Ishikawa (cell line): Measurements from ENCODE around the gene DIAPH2.

Source experiments
- CEBPB ChIP-seq: IDR thresholded peaks from 2 replicates; pipeline ENCODE4 v1.6.1; 2012
- CREB1 ChIP-seq: IDR thresholded peaks from 2 replicates; pipeline ENCODE4 v1.6.1; 2012; ENCODE audit warnings: low read depth
- EGR1 ChIP-seq: IDR thresholded peaks from 2 replicates; pipeline ENCODE4 v1.6.1; 2012
- EP300 ChIP-seq: IDR thresholded peaks from 2 replicates; pipeline ENCODE4 v1.6.1; 2012; ENCODE audit warnings: borderline replicate concordance
- FOXM1 ChIP-seq: IDR thresholded peaks from 2 replicates; pipeline ENCODE4 v1.6.1; 2012; ENCODE audit warnings: low read depth, borderline replicate concordance
- NFIC ChIP-seq: IDR thresholded peaks from 2 replicates; pipeline ENCODE4 v1.6.1; 2012
- RAD21 ChIP-seq: IDR thresholded peaks from 2 replicates; pipeline ENCODE4 v1.6.1; 2012; ENCODE audit warnings: low read depth
- TAF1 ChIP-seq: IDR thresholded peaks from 2 replicates; pipeline ENCODE4 v1.6.1; 2012; ENCODE audit warnings: low read depth, mild to moderate bottlenecking
- TCF12 ChIP-seq: IDR thresholded peaks from 2 replicates; pipeline ENCODE4 v1.6.1; 2012; ENCODE audit warnings: low read depth
- TEAD4 ChIP-seq: IDR thresholded peaks from 2 replicates; pipeline ENCODE4 v1.6.1; 2012
- USF1 ChIP-seq: IDR thresholded peaks from 2 replicates; pipeline ENCODE4 v1.6.1; 2012
- YY1 ChIP-seq: IDR thresholded peaks from 2 replicates; pipeline ENCODE4 v1.6.1; 2012; ENCODE audit warnings: low read depth
- ZBTB7A ChIP-seq: IDR thresholded peaks from 2 replicates; pipeline ENCODE4 v1.6.1; 2012; ENCODE audit warnings: low read depth
- TF ChIP-seq, protein P1 (sequence below): IDR thresholded peaks from 2 replicates; pipeline ENCODE4 v1.6.1; 2012
- TF ChIP-seq, protein P2 (sequence below): IDR thresholded peaks from 2 replicates; pipeline ENCODE4 v1.6.1; 2012; ENCODE audit warnings: low read depth, mild to moderate bottlenecking

The DIAPH2 gene

GRCh38 chrX:97045470-97045869, 360.8 kb downstream of the DIAPH2 start:
- TF ChIP-seq CREB1 = no peak
- TF ChIP-seq ZBTB7A = no peak
- no peak for TF ChIP-seq NFIC
- TF ChIP-seq YY1 = no peak
- TF ChIP-seq, protein P1, sequence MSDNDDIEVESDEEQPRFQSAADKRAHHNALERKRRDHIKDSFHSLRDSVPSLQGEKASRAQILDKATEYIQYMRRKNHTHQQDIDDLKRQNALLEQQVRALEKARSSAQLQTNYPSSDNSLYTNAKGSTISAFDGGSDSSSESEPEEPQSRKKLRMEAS = no peak
- no peak for TF ChIP-seq EGR1
- TF ChIP-seq, protein P2, sequence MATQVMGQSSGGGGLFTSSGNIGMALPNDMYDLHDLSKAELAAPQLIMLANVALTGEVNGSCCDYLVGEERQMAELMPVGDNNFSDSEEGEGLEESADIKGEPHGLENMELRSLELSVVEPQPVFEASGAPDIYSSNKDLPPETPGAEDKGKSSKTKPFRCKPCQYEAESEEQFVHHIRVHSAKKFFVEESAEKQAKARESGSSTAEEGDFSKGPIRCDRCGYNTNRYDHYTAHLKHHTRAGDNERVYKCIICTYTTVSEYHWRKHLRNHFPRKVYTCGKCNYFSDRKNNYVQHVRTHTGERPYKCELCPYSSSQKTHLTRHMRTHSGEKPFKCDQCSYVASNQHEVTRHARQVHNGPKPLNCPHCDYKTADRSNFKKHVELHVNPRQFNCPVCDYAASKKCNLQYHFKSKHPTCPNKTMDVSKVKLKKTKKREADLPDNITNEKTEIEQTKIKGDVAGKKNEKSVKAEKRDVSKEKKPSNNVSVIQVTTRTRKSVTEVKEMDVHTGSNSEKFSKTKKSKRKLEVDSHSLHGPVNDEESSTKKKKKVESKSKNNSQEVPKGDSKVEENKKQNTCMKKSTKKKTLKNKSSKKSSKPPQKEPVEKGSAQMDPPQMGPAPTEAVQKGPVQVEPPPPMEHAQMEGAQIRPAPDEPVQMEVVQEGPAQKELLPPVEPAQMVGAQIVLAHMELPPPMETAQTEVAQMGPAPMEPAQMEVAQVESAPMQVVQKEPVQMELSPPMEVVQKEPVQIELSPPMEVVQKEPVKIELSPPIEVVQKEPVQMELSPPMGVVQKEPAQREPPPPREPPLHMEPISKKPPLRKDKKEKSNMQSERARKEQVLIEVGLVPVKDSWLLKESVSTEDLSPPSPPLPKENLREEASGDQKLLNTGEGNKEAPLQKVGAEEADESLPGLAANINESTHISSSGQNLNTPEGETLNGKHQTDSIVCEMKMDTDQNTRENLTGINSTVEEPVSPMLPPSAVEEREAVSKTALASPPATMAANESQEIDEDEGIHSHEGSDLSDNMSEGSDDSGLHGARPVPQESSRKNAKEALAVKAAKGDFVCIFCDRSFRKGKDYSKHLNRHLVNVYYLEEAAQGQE = no peak
- no peak for TF ChIP-seq FOXM1
- TF ChIP-seq RAD21 = no peak

- TF ChIP-seq EGR1 (no peak), USF1 (no peak), TAF1 (no peak), FOXM1 (no peak), TEAD4 (no peak), CREB1 (no peak), TCF12 (no peak), ZBTB7A (no peak), YY1 (no peak), RAD21 (no peak), CEBPB (no peak), EP300 (no peak), NFIC (no peak)
- TF ChIP-seq, protein P1 = no peak
- TF ChIP-seq, protein P2 = no peak
These were observed 362.2 kb downstream of the DIAPH2 start for GRCh38 chrX:97046867-97047266.

- TF ChIP-seq RAD21 (no peak), NFIC (no peak), FOXM1 (no peak), ZBTB7A (no peak), TAF1 (no peak), TCF12 (no peak), CREB1 (no peak), USF1 (no peak), CEBPB (no peak), TEAD4 (no peak)
- TF ChIP-seq, protein P1 = no peak
- TF ChIP-seq, protein P2 = no peak
These were observed 365.8 kb downstream of the DIAPH2 start for GRCh38 chrX:97050392-97050791.

DNA sequence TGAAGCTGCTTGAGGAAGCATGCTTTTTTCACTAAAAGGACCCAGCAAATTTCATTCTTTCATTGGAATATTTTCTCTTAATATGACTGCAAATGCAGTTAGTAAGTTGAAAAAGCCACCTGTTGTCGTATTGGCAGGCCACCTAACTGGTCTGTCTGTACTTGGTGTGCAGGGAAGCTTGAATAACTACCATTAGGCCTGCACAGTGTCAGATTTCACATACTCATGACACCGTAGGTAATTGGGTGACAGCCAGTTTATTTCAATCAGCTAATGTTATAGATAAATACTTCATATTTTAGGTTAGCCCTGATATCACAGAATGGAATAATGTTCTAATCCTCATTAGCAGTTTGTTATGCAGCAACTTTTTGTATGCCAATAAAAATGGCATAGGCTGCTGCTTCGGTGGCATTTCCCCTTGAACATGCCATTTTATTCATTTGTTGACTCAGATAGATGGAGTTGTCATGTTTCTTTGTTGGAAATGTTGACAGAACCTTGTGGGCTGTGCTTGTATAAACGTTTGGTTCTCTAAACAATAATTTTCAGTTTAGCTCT, 372.8 kb downstream of the DIAPH2 start:
- TF ChIP-seq USF1 = no peak
- no peak for TF ChIP-seq RAD21
- peak; percentile 51 for TF ChIP-seq TCF12
- peak; percentile 67; the same call in 1 of the 2 replicates for TF ChIP-seq EP300
- peak; percentile 6; the same call in 1 of the 2 replicates for TF ChIP-seq TEAD4
- TF ChIP-seq NFIC = peak; percentile 76
